Gastrocnemius medialis (tissue), 4 donors: ENCODE results near the gene TXLNG.

Experiments used
- CTCF ChIP-seq, 5 experiments: fragments of 450-650 bp in 3 of 5; fragments of 200-600 bp in 2 of 5; sonication (generic) in 2 of 5; IDR thresholded peaks in 4 of 5; conservative IDR thresholded peaks in 1 of 5; 1 replicate in 4 of 5; 2 replicates in 1 of 5; pipeline ENCODE4 v1.5.1; 2016 to 2019; ENCODE audit warnings: antibody characterized with exemption in 5 of 5, mild to moderate bottlenecking in 3 of 5, moderate library complexity in 3 of 5
- POLR2A ChIP-seq, 2 donors: fragments of 450-650 bp; IDR thresholded peaks; one replicate each; pipeline ENCODE4 v1.6.1; 2017; ENCODE audit warnings: antibody characterized with exemption in 2 of 2, mild to moderate bottlenecking in 2 of 2, moderate library complexity in 2 of 2

GRCh38 chrX:16743604-16744325, 42.5 kb upstream of the TXLNG start:
- TF ChIP-seq CTCF (IDR thresholded peaks at IDR 0.05 in 4 of 5, conservative IDR thresholded peaks at IDR 0.05 in 1 of 5) (no peak), POLR2A (IDR thresholded peaks at IDR 0.05) (no peak)
